ENCODE data around the gene PKIG.

- TF ChIP-seq TAF1 (IDR thresholded peaks at IDR 0.05; ENCODE audit: low read depth) (no peak), CTCF (IDR thresholded peaks at IDR 0.05; ENCODE audit: poor library complexity, severe bottlenecking) (no peak), EZH2 (IDR thresholded peaks at IDR 0.05; ENCODE audit: borderline replicate concordance, insufficient read depth, low read length, poor library complexity, severe bottlenecking) (no peak), POLR2AphosphoS5 (IDR thresholded peaks at IDR 0.05) (no peak), MXI1 (conservative IDR thresholded peaks at IDR 0.05; ENCODE audit: poor library complexity, severe bottlenecking) (no peak)
Measured at GRCh38 chr20:44552568-44552949, 29.8 kb upstream of the PKIG start.

All from neural cell (in vitro differentiated cells).